Rectal smooth muscle tissue (tissue), 1 donor: Measurements from ENCODE around the gene C19orf73.
A peak's percentile ranks its signal among the peaks of the same experiment; 100 is the strongest.
"Not testable (repeated sequence)": the region's sequence is repeated elsewhere in the genome, so short reads cannot be mapped to it uniquely, and the experiment has no call there.

Source experiments
- H3K27ac ChIP-seq: one replicate; pipeline ENCODE4 v1.7.0; 2013; ENCODE audit warnings: low read depth, low read length, inconsistent platforms
- H3K27me3 ChIP-seq: one replicate; pipeline ENCODE4 v1.7.0; 2013; ENCODE audit warnings: low read length; ENCODE audit not compliant: control insufficient read depth, insufficient read depth
- H3K36me3 ChIP-seq: one replicate; pipeline ENCODE4 v1.7.0; 2013; ENCODE audit warnings: low read length; ENCODE audit not compliant: control insufficient read depth, insufficient read depth
- H3K4me1 ChIP-seq: one replicate; pipeline ENCODE4 v1.7.0; 2013; ENCODE audit warnings: low read length; ENCODE audit not compliant: control insufficient read depth, insufficient read depth
- H3K4me3 ChIP-seq: one replicate; pipeline ENCODE4 v1.7.0; 2013; ENCODE audit warnings: low read length
- H3K9ac ChIP-seq: one replicate; pipeline ENCODE4 v1.7.0; 2013; ENCODE audit warnings: low read length

C19orf73 gene

DNA sequence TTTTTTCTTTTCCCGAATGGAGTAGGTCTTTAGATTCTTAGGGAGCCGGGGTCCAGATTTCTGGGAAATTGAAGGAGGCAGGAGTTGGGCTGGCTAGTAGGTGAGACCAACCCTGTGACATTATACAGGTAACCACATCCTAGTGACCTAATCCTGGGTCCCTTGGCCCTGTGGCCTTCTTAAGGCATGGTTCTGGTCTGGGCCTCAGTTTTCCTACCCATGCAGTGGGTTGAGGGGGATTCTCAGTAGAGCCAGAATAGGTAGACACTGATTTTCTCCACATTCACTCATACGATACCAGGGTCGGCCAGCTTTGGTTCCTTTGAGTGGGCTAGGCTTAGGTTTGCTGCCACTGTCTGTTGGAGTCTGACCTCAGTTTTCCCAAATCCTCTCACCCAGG lies 7.6 kb upstream of the C19orf73 start:
- Histone ChIP-seq H3K4me1 (peaks cover 8% of the 10 kb centered on the region), H3K27me3 (no peaks in the 10 kb centered on the region), H3K36me3 (no peaks in the 10 kb centered on the region), H3K4me3 (no peak overlapping the region), H3K9ac (no peak overlapping the region), H3K27ac (no peak overlapping the region)

DNA sequence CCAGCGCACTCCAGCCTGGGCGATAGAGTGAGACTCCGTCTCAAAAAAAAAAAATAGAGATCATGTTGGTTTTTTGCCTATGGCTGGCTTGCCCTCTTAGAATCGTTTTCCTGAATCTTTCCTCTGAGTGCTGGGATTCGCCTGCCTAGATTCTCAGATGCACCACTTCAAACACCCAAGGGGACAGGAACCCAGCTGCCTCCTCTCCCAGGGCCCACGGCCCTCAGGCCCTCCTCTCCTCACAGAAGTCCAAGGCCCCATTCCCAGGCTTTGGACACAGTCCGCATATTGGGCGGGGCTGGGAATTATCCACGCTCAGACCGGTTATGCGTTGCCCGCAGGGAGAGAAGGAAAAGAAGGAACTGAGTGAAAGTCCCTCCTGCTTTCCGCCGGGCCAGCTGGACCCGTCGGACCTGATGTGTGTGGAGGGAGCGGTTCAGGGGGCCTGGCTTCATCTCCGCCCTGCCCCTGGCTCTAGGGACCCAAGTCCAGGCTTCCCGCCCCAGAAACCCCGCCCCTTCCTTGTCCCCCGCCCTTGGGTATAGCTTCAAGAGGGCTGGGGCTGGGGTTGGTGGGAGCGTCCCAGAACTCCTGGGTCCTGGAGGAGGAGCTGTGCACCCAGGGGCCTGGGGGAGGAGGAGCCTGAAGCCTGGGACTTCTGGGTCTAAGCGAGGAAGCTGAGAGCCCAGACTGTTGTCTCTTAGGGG lies 6.2 kb upstream of the C19orf73 start:
- Histone ChIP-seq H3K4me3 (no peak overlapping the region), H3K27me3 (peaks cover 3% of the 10 kb centered on the region), H3K27ac (no peak overlapping the region), H3K36me3 (no peaks in the 10 kb centered on the region), H3K4me1 (peaks cover 8% of the 10 kb centered on the region), H3K9ac (no peak overlapping the region)

DNA sequence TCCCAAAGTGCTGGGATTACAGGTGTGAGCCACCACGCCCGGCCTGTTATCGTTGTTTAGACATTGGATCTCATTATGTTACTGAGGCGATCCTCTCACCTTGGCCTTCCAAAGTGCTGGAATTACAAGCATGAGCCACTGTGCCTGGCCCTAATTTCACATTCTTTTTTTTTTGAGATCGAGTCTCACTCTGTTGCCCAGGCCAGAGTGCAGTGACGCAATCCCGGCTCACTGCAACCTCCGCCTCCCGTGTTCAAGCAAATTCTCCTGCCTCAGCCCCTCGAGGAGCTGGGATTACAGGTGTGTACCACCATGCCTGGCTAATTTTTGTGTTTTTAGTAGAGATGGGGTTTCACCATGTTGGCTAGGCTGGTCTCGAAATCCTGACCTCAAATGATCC lies 4.3 kb upstream of the C19orf73 start:
- H3K4me1 ChIP-seq, H3K36me3 ChIP-seq: not testable (repeated sequence)

DNA sequence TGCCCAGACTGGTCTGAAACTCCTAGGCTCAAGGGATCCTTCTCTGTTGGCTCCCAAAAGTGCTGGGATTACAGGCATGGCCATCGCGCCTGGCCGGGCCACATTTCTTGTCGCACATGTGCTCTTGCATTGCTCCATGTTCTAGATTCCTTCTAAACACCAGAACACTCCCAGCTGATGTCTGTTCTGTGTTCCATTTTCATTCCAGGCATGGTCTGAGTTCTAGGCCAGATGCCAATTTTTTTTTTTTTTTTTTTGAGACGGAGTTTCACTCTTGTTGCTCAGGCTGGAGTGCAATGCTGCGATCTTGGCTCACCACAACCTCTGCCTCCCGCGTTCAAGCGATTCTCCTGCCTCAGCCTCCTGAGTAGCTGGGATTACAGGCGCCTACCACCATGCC lies 2.9 kb upstream of the C19orf73 start:
- H3K4me3 ChIP-seq, H3K4me1 ChIP-seq, H3K27me3 ChIP-seq, H3K27ac ChIP-seq, H3K9ac ChIP-seq, H3K36me3 ChIP-seq: not testable (repeated sequence)

More for the DNA sequence above, 4.3 kb upstream of the C19orf73 start:
- H3K9ac ChIP-seq, H3K4me3 ChIP-seq, H3K27ac ChIP-seq, H3K27me3 ChIP-seq: not testable (repeated sequence)

DNA sequence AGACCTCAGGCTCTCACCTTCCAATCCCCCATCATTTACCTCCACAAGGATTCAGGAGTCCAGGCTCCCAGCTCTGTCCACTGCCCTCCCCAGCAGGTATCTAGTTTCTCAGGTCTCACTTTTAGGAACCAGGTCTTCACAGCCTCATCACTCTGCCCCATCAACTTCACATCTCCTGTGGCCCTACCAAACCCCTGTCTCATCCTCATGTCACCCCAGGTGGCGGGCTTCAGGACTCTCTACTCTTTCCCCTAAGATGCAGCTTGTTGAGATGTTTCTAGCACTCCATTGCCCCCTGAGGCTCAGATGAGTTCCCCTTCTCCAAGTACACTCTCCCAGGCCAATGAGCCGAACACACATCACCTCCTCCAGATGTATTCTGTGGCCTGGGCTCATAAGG lies 1.9 kb upstream of the C19orf73 start:
- no peak overlapping the region for H3K27ac ChIP-seq
- H3K4me3 ChIP-seq: no peak overlapping the region
- H3K9ac ChIP-seq: no peak overlapping the region
- no peaks in the 10 kb centered on the region for H3K4me1 ChIP-seq
- no peaks in the 10 kb centered on the region for H3K36me3 ChIP-seq
- peaks cover 3% of the 10 kb centered on the region for H3K27me3 ChIP-seq

DNA sequence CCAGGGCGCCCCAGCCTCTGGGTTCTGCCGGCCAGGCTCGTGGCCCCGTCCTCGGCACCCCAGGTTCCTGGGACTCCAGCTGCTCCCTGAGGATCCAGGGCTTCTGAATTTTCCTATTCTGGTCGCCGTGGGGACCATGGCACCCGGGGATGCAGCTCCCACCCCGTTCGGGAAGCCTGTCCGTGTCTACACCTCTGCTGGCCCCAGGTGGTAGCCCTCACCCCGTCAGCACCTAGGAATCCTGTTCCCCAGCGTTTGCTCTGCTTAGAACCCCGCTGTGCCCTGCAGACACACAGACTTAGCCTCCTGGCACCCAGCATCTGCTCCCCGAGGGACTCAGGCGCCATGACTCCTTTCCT lies 1.4 kb upstream of the C19orf73 start:
- H3K9ac ChIP-seq: no peak overlapping the region
- no peaks in the 10 kb centered on the region for H3K4me1 ChIP-seq
- no peaks in the 10 kb centered on the region for H3K36me3 ChIP-seq
- no peak overlapping the region for H3K27ac ChIP-seq
- no peak overlapping the region for H3K4me3 ChIP-seq
- peaks cover 3% of the 10 kb centered on the region for H3K27me3 ChIP-seq

DNA sequence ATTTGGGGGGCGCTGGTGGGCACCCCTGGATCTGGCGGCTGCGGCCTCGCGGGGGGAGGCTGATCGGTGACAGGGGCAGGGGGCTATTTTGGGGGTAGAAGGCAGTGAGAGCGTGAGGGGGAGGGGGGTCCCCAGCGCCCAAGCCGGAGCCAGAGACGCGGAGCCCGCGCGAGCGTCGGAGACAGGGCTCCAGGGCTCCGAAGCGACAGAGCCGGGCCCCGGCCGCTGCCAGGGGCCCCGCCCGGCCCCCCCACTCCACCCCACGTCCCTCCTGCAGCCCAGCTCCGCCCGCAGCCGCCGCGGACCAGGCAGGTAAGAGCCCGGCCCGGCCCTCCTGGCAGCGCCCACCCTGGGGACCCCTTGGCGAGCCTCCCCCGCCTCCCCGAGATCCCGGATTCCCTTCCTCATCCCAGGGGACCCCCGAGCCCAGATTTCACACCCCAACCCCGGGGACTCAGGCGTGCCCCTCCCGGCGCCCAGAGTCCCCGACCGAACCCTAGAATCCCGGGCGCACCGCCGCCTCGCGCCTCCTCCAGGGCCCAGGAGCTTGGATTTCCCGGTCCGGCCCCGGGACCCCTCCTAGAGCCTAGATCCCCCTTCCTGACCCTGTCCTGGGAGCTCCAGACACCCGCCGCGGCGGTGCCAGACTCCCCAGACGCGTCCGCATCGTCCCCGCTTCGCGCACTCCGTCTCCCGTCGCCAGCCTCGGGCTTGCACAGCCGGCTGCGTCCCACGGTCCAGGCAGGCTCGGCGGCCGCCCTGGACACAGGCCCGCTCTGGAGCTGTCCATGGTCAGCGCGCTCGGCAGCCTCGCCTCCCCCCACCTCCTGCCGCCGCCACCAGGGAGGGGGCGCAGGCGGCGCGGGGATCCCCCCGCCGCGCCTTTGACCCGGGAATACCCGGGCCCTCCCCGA lies 725 bp upstream of the C19orf73 start, which contains the start of gene PPFIA3:
Gene PPFIA3 (plus strand): TSS at position 134 of the 914 bp plus-strand sequence. CDS start 8,330 bp downstream, outside the sequence.
- H3K9ac ChIP-seq: peak within 1 kb of the TSS; percentile 92
- peak within 1 kb of the TSS; percentile 86 for H3K4me3 ChIP-seq
- H3K36me3 ChIP-seq: no peaks in the 10 kb centered on the region
- no peaks in the 10 kb centered on the region for H3K4me1 ChIP-seq
- peaks cover 3% of the 10 kb centered on the region for H3K27me3 ChIP-seq
- H3K27ac ChIP-seq: peak within 1 kb of the TSS; percentile 96

DNA sequence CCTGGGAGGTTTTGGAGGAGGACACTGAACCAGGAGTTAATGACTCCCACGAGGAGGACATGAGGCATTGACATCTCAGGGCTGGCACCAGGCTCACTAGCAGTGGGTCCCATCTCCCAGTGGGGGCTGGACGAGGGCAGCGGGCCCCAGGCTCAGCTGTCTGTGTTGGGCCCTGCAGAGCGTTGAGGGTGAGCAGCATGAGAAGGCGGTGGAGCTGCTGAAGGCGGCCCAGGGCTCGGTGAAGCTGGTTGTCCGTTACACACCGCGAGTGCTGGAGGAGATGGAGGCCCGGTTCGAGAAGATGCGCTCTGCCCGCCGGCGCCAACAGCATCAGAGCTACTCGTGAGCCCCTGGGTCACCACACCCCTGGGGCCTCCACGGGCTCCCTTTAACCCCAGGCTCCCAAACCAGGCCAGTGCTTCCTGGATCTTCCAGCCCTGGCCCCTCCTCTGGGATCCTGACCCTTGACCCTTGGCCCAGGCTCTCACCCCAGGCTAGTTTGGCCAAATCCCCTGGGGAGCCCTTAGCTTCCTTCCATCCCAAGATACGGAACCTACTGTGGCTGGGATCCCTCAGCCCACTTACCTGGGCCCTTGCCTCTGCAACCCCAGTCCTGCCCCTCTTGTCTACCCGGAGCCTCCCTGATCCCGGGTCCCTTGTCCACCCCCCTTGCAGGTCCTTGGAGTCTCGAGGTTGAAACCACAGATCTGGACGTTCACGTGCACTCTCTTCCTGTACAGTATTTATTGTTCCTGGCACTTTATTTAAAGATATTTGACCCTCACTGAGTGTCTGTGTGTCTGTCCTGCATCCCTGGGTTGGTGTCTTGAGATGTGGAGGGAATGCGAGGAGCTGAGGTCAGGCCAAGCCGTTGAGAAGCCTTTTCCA lies 1.0 kb downstream of the C19orf73 start:
- H3K27me3 ChIP-seq: peaks cover 3% of the 10 kb centered on the region
- peak overlapping the region; percentile 92 for H3K9ac ChIP-seq
- no peaks in the 10 kb centered on the region for H3K36me3 ChIP-seq
- peak overlapping the region; percentile 86 for H3K4me3 ChIP-seq
- peaks cover 4% of the 10 kb centered on the region for H3K4me1 ChIP-seq
- peak overlapping the region; percentile 96 for H3K27ac ChIP-seq

DNA sequence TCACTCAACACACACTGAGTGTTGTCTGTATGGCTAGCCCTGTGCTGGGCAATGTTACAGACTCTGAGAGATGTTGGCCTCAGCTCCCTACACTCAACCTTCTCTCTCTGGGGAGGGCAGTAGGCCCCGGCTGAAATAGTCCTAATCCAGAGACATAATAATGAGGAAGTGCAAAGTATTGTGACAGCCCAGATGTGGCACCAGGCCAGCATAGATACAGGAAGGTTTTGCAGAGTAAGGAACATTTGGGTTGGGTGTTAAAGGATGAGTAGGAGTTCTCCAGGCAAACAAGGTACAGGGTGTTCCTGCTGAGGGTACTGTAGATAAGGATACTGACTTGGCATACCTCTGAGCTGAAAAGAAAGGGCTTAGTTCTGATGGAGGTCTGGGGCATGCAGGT lies 2.4 kb downstream of the C19orf73 start:
- Histone ChIP-seq H3K4me1 (peaks cover 4% of the 10 kb centered on the region), H3K36me3 (no peaks in the 10 kb centered on the region), H3K27me3 (peaks cover 3% of the 10 kb centered on the region), H3K4me3 (no peak overlapping the region), H3K9ac (no peak overlapping the region), H3K27ac (no peak overlapping the region)

DNA sequence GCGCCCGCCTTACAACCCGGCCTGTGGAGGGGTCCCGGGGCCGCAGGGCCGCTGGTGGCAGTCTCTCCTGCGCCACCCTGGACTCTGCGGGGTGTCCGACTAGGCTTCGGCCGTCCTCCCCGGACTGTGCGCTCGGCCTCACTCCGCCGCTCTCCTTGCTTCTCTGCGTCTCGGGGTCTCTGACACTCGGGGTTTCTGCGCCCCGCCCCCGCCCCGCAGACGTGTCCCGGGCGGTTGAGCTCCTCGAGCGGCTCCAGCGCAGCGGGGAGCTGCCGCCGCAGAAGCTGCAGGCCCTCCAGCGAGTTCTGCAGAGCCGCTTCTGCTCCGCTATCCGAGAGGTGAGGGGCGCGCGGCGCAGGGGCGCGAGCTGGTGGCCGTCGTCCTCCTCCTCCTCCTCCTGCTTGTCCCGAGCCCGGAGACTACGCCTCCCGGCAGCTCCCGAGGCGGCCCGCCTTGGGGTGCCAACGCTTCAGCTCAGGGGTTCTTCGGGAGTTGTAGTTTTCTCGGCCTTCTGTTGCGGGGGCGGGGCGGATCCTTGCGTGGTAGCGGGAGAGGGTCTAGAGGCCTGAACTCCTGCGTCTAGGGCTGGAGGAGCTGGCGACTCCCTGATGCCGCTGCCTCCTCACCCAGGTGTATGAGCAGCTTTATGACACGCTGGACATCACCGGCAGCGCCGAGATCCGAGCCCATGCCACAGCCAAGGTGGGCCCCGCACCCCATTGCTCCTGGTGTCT lies 4.1 kb downstream of the C19orf73 start:
- Histone ChIP-seq H3K9ac (peak overlapping the region; percentile 55), H3K4me1 (peaks cover 4% of the 10 kb centered on the region), H3K27me3 (no peaks in the 10 kb centered on the region), H3K36me3 (no peaks in the 10 kb centered on the region), H3K4me3 (peak overlapping the region; percentile 87), H3K27ac (peak overlapping the region; percentile 68)

DNA sequence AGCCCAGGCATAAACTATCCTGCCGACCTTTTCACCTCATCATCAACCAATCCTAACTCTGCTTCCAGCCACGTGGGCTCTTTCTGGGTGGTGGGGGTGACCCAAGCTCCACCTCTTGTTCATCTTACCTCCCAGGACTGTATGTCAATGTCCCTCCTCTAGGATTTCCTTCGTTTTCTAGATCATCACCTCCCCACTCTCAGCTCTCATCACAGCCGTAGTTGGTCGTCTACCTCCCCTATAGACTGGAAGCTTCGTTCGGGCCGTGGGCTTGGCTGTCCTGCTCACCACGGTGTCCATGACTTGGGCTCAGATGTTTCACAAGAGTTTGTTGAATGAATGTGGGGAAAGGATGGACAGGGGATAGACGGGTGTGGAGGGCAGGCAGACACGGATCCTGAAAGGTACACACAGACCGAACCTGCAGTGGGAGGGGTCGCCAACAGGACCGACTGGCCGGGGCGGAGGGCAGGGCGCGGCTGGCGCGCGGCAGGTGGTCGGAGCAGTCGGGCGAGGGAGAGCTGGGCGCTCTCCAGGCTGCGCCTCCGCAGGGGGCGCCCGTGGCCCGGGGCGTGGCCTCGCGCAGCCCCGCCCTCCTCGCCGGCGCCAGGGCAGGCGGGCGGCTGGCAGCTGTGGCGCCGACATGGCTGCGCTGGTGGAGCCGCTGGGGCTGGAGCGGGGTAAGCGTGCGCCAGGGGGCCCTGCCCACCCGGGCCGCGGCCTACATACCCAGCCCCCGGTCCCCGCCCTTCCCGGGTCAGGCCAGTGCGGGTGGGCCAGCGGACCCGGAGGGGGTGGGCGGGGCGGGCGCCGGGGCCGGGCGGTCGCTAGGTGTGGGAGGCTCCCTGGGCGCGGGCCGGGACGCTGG lies 4.9 kb downstream of the C19orf73 start, which contains the start of gene LIN7B:
Gene LIN7B (plus strand): TSS at position 609 of the 868 bp plus-strand sequence. CDS start 35 bp downstream, at position 644.
- H3K27me3 ChIP-seq: no peaks in the 10 kb centered on the region
- H3K27ac ChIP-seq: peak within 1 kb of the TSS; percentile 68
- peak within 1 kb of the TSS; percentile 87 for H3K4me3 ChIP-seq
- H3K9ac ChIP-seq: peak within 1 kb of the TSS; percentile 55
- H3K36me3 ChIP-seq: no peaks in the 10 kb centered on the region
- H3K4me1 ChIP-seq: peaks cover 4% of the 10 kb centered on the region
